ENCODE data around the gene CDH5. TPM values are rescaled to one million over a fixed set of nuclear protein-coding genes. Genes with fewer than 3 reads are reported as not detected.

CDH5 gene
- total and polyA plus RNA-seq, 2 donors (not counting 3 experiments of a cell fraction or from before 2014, with no cell fraction given) = 765 to 815 TPM

- peak overlapping the region; percentile 98 for H3K9ac ChIP-seq (replicated peaks; ENCODE audit: extremely low read depth, insufficient read depth, low read length)
- no peak overlapping the region for H2AFZ ChIP-seq (ENCODE audit: low read depth, low read length)
- no TSS peak for BruUV-seq (replicated peaks)
- H3K4me2 ChIP-seq (ENCODE audit: insufficient read depth, low read length) = peak overlapping the region; percentile 92
- intact Hi-C loops (cut with micrococcal nuclease) (loop anchor here (1.0 kb wide), 1 partner anchor 9 kb away; no protein-coding TSS in a partner anchor), dilution Hi-C loops (cut with MboI; ENCODE audit: extremely low pct_ligation_motif_present, low sequenced_read_pairs) (no loop called here)
- peaks cover 22 to 28% of the 10 kb centered on the region in 2 experiments for H3K36me3 ChIP-seq (ENCODE audit: control insufficient read depth in 2 of 2, extremely low read depth in 1 of 2, insufficient read depth in 2 of 2, low read length in 2 of 2)
- peaks cover 80% of the 10 kb centered on the region for H3K4me1 ChIP-seq (ENCODE audit: control insufficient read depth, extremely low read depth, insufficient read depth, low read length)
- H3K4me3 ChIP-seq (replicated peaks in 1 of 3; ENCODE audit: insufficient read depth in 1 of 3, low read depth in 1 of 3, low read length in 3 of 3) = peak overlapping the region in 2 of 3 experiments; percentile 61 to 90
- no peaks in the 10 kb centered on the region for H3K9me1 ChIP-seq (replicated peaks; ENCODE audit: control insufficient read depth, extremely low read depth, insufficient read depth, low read length)
- no peaks in the 10 kb centered on the region for H3K9me3 ChIP-seq (replicated peaks; ENCODE audit: control insufficient read depth, insufficient read depth, low read length)
- TF ChIP-seq JUN (IDR thresholded peaks at IDR 0.05; ENCODE audit: borderline replicate concordance, insufficient read depth, insufficient read length, low read depth) (no peak), POLR2A (IDR thresholded peaks at IDR 0.05; ENCODE audit: low read depth, low read length) (peak; percentile 76), MAX (IDR thresholded peaks at IDR 0.05; ENCODE audit: insufficient read depth, insufficient read length) (no peak), GATA2 (IDR thresholded peaks at IDR 0.05; ENCODE audit: insufficient read depth, insufficient read length, low read depth, low read length) (no peak), POLR2AphosphoS5 (IDR thresholded peaks at IDR 0.05; ENCODE audit: insufficient read depth, low read depth, low read length) (peak; percentile 84), FOS (IDR thresholded peaks at IDR 0.05; ENCODE audit: borderline replicate concordance, insufficient read depth, low read length) (no peak)
- H3K27me3 ChIP-seq (ENCODE audit: control insufficient read depth in 2 of 2, insufficient read depth in 2 of 2, low read length in 2 of 2) = no peaks in the 10 kb centered on the region
- POLR2A ChIA-PET = interaction anchor here (0.9 to 5.4 kb wide), 4 partner anchors 8 to 148 kb away, joined by 4 to 53 read pairs (median 24); no protein-coding TSS in a partner anchor
- peaks cover 84% of the 10 kb centered on the region for H3K79me2 ChIP-seq (ENCODE audit: control insufficient read depth, insufficient read depth, low read length)
- DNase-seq (ENCODE audit: low read depth, low spot score) (peak; percentile 71), FAIRE-seq (peak; percentile 86)
- CTCF ChIA-PET = interaction anchor here (1.5 to 9.6 kb wide), 4 partner anchors 8 to 26 kb away, joined by 3 to 126 read pairs (median 35); no protein-coding TSS in a partner anchor
- no peaks in the 10 kb centered on the region for H4K20me1 ChIP-seq (replicated peaks; ENCODE audit: control insufficient read depth, extremely low read depth, insufficient read depth, low read length)
- peak overlapping the region; percentile 99 for H3K27ac ChIP-seq (ENCODE audit: insufficient read depth, low read depth, low read length)
Observed at GRCh38 chr16:66369055-66369592, 2.6 kb downstream of the CDH5 start.

All from endothelial cell of umbilical vein (primary cell).